Psoas muscle (tissue), 7 donors: ENCODE measurements around the gene OR2L2. TPM values are rescaled to one million over a fixed set of nuclear protein-coding genes. Genes with fewer than 3 reads are reported as not detected.

Experiments used
- polyA plus RNA-seq, 3 donors: library from polyadenylated mRNA; stranded (reverse); fragments of 200-250 nt; gene quantifications; one replicate each; pipeline ENCODE4 v1.2.3, GENCODE V29; 2013
- total RNA-seq, 4 donors: library from RNA; stranded (reverse); fragmentation: NEBNext Ultra II Directional in 2 of 4; extraction: Animal tissue kit (Norgen Biotek cat#: 25700) in 2 of 4; gene quantifications; one replicate each; pipeline versions ENCODE4 v1.2.1 to v1.2.4, GENCODE V29; 2021 to 2023
- donor health status: healthy with polysubstance abuse.
- donor health status: DM: no; HTN: no; CAD: no; lungs with moderate emphysema.
- donor health status: Bipolar disorder and iron deficiency.
- donor health status: healthy.
- donor health status: DM: no; HTN: no; CAD: no.
- donor health status: DM: no; HTN: no; CAD: no.
- donor health status: DM: yes; HTN: yes; CAD: no.

The OR2L2 gene
- total and polyA plus RNA-seq, 7 donors = not detected

Other genes with a start within 250 kb of the OR2L2 start
- not detected for gene OR14A16, start 206.0 kb upstream of the OR2L2 start, total RNA-seq
- gene OR14A16, start 206.0 kb upstream of the OR2L2 start, polyA plus RNA-seq = not detected
- not detected for gene OR11L1, start 188.2 kb upstream of the OR2L2 start, total RNA-seq
- not detected for gene OR11L1, start 188.2 kb upstream of the OR2L2 start, polyA plus RNA-seq
- gene TRIM58, start 172.9 kb upstream of the OR2L2 start, total RNA-seq = 1 to 10 TPM in 1 of 4 donors, under 1 TPM in 3; 0.06 to 2.4 (median 0.46) TPM
- under 1 TPM in 2 of 3 donors, not detected in 1; 0.04 to 0.08 TPM for gene TRIM58, start 172.9 kb upstream of the OR2L2 start, polyA plus RNA-seq
- gene OR2W3, start 134.5 kb upstream of the OR2L2 start, total RNA-seq = under 1 TPM in 2 of 4 donors, not detected in 2; 0.24 to 0.57 TPM
- under 1 TPM in 1 of 3 donors, not detected in 2; 0.07 TPM for gene OR2W3, start 134.5 kb upstream of the OR2L2 start, polyA plus RNA-seq
- gene OR2T8, start 109.8 kb upstream of the OR2L2 start, total RNA-seq = not detected
- gene OR2T8, start 109.8 kb upstream of the OR2L2 start, polyA plus RNA-seq = not detected
- not detected for gene OR2AJ1, start 105.2 kb upstream of the OR2L2 start, total RNA-seq
- gene OR2AJ1, start 105.2 kb upstream of the OR2L2 start, polyA plus RNA-seq = not detected
- not detected for gene OR2L8, start 81.2 kb upstream of the OR2L2 start, total RNA-seq
- gene OR2L8, start 81.2 kb upstream of the OR2L2 start, polyA plus RNA-seq = not detected
- gene OR2AK2, start 64.8 kb upstream of the OR2L2 start, total RNA-seq = not detected
- not detected for gene OR2AK2, start 64.8 kb upstream of the OR2L2 start, polyA plus RNA-seq
- not detected for gene OR2L5, start 16.4 kb upstream of the OR2L2 start, total RNA-seq
- gene OR2L5, start 16.4 kb upstream of the OR2L2 start, polyA plus RNA-seq = not detected
- gene OR2L3, start 16.8 kb downstream of the OR2L2 start, total RNA-seq = not detected
- not detected for gene OR2L3, start 16.8 kb downstream of the OR2L2 start, polyA plus RNA-seq
- gene OR2L13, start 65.1 kb downstream of the OR2L2 start, total RNA-seq = not detected
- gene OR2L13, start 65.1 kb downstream of the OR2L2 start, polyA plus RNA-seq = not detected
- gene OR2M5, start 115.1 kb downstream of the OR2L2 start, total RNA-seq = not detected
- gene OR2M5, start 115.1 kb downstream of the OR2L2 start, polyA plus RNA-seq = not detected
- not detected for gene OR2M2, start 144.8 kb downstream of the OR2L2 start, total RNA-seq
- gene OR2M2, start 144.8 kb downstream of the OR2L2 start, polyA plus RNA-seq = not detected
- not detected for gene OR2M3, start 167.2 kb downstream of the OR2L2 start, total RNA-seq
- not detected for gene OR2M3, start 167.2 kb downstream of the OR2L2 start, polyA plus RNA-seq
- not detected for gene OR2M4, start 201.3 kb downstream of the OR2L2 start, total RNA-seq
- not detected for gene OR2M4, start 201.3 kb downstream of the OR2L2 start, polyA plus RNA-seq
- gene OR2T33, start 247.9 kb downstream of the OR2L2 start, total RNA-seq = not detected
- not detected for gene OR2T33, start 247.9 kb downstream of the OR2L2 start, polyA plus RNA-seq